ENCODE measurements around the gene TACC2.
"Not testable (repeated sequence)": the region's sequence is repeated elsewhere in the genome, so short reads cannot be mapped to it uniquely, and the experiment has no call there.

DNA sequence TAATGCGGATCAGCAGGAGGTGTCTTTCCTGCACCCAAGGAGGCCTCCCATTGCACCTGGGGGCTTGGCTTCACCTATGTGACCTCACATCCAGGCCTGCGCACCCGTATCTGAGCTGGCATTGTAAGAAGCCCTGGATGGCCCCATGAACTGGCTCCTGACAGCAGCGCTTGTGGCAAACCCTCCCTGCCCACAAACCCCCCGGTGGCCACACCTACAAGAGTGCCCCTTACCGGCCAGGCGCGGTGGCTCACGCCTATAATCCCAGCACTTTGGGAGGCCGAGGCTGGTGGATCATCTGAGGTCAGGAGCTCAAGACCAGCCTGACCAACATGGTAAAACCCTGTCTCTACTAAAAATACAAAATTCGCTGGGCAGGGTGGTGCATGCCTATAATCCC lies 107.2 kb downstream of the TACC2 start:
- TF ChIP-seq, protein P1, sequence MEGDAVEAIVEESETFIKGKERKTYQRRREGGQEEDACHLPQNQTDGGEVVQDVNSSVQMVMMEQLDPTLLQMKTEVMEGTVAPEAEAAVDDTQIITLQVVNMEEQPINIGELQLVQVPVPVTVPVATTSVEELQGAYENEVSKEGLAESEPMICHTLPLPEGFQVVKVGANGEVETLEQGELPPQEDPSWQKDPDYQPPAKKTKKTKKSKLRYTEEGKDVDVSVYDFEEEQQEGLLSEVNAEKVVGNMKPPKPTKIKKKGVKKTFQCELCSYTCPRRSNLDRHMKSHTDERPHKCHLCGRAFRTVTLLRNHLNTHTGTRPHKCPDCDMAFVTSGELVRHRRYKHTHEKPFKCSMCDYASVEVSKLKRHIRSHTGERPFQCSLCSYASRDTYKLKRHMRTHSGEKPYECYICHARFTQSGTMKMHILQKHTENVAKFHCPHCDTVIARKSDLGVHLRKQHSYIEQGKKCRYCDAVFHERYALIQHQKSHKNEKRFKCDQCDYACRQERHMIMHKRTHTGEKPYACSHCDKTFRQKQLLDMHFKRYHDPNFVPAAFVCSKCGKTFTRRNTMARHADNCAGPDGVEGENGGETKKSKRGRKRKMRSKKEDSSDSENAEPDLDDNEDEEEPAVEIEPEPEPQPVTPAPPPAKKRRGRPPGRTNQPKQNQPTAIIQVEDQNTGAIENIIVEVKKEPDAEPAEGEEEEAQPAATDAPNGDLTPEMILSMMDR (IDR thresholded peaks at IDR 0.05) = not testable (repeated sequence)
- TF ChIP-seq POLR2A (IDR thresholded peaks at IDR 0.05) = not testable (repeated sequence)
